PC-9 (cell line): ENCODE measurements around the gene CCNDBP1. TPM values are rescaled to one million over a fixed set of nuclear protein-coding genes. Genes with fewer than 3 reads are reported as not detected.
A peak's percentile ranks its signal among the peaks of the same experiment; 100 is the strongest.

Source experiments
- BruUV-seq: library from RNA; stranded (reverse); fragments of 400-500 nt; replicated peaks from 2 replicates; lab custom pipeline; 2021; lab: Mats Ljungman, UMichigan
- CTCF ChIA-PET: fragments of 300-600 bp; sonication (Branson Sonifier 250); formaldehyde crosslinking; loops from one replicate; lab custom pipeline; 2022; ENCODE audit warnings: antibody characterized with exemption; lab: Charles Lee
- POLR2A ChIA-PET: fragments of 300-600 bp; sonication (Branson Sonifier 250); formaldehyde crosslinking; loops from one replicate; lab custom pipeline; 2022; ENCODE audit warnings: antibody characterized with exemption; ENCODE audit not compliant: unreplicated experiment; lab: Charles Lee
- DNase-seq, 2 experiments: peaks; one replicate each; pipeline versions ENCODE4 v3.0.0 to v3.0.0-alpha.2; 2015 to 2022; ENCODE audit warnings: mixed read lengths in 1 of 2
- H2AFZ ChIP-seq: fragments of 200-600 bp; sonication (generic); 2 replicates; pipeline ENCODE4 v1.8.1; 2017; ENCODE audit warnings: antibody characterized with exemption
- H3F3A ChIP-seq: fragments of 200-600 bp; sonication (generic); 2 replicates; pipeline ENCODE4 v1.8.1; 2017; ENCODE audit warnings: antibody characterized with exemption, mild to moderate bottlenecking, low read depth; ENCODE audit not compliant: insufficient read depth
- H3K27ac ChIP-seq: fragments of 200-600 bp; sonication (generic); 2 replicates; pipeline ENCODE4 v1.6.1; 2016; ENCODE audit warnings: mixed run types
- H3K27me3 ChIP-seq: fragments of 200-600 bp; sonication (generic); 2 replicates; pipeline ENCODE4 v1.6.1; 2016; ENCODE audit warnings: low read depth, mixed run types; ENCODE audit not compliant: insufficient read depth
- H3K36me3 ChIP-seq: fragments of 200-600 bp; sonication (generic); 2 replicates; pipeline ENCODE4 v1.6.1; 2016; ENCODE audit warnings: low read depth, mixed run types
- H3K4me1 ChIP-seq: fragments of 200-600 bp; sonication (generic); replicated peaks from 2 replicates; pipeline ENCODE4 v1.6.1; 2016; ENCODE audit warnings: mixed run types; ENCODE audit not compliant: insufficient read depth
- H3K4me2 ChIP-seq: fragments of 200-600 bp; sonication (generic); 2 replicates; pipeline ENCODE4 v1.6.1; 2017; ENCODE audit warnings: mixed run types
- H3K4me3 ChIP-seq: fragments of 200-600 bp; sonication (generic); 2 replicates; pipeline ENCODE4 v1.6.1; 2016; ENCODE audit warnings: mixed run types
- H3K79me2 ChIP-seq: fragments of 200-600 bp; sonication (generic); 2 replicates; pipeline ENCODE4 v1.6.1; 2017; ENCODE audit warnings: low read depth, mixed run types
- H3K9me2 ChIP-seq: fragments of 200-600 bp; sonication (generic); 2 replicates; pipeline ENCODE4 v1.8.1; 2017; ENCODE audit warnings: mild to moderate bottlenecking; ENCODE audit not compliant: insufficient read depth
- H3K9me3 ChIP-seq: fragments of 200-600 bp; sonication (generic); 2 replicates; pipeline ENCODE4 v1.8.1; 2016; ENCODE audit warnings: low read depth; ENCODE audit not compliant: insufficient read depth
- H4K20me1 ChIP-seq: fragments of 200-600 bp; sonication (generic); 2 replicates; pipeline ENCODE4 v1.8.1; 2017; ENCODE audit not compliant: insufficient read depth
- CTCF ChIP-seq: fragments of 200-600 bp; sonication (generic); conservative IDR thresholded peaks from 2 replicates; pipeline ENCODE4 v1.6.1; 2017; ENCODE audit warnings: mixed run types, antibody characterized with exemption, mild to moderate bottlenecking, moderate library complexity
- EZH2 ChIP-seq: fragments of 200-600 bp; sonication (generic); IDR thresholded peaks from 2 replicates; pipeline ENCODE4 v1.8.0; 2017; ENCODE audit warnings: antibody characterized with exemption, low read depth
- intact Hi-C: fragments of 100-400 bp; cut with micrococcal nuclease; formaldehyde crosslinking; loops from one replicate; pipeline ENCODE4 v1.10.0; 2022; ENCODE audit not compliant: unreplicated experiment
- total RNA-seq: library from RNA; stranded (reverse); gene quantifications from 2 replicates; pipeline ENCODE4 v1.2.3, GENCODE V29; 2021

CCNDBP1 gene
- total RNA-seq, 1 experiment from 2014 or later, result 44.0 TPM

GRCh38 chr15:43204016-43204901, 19.1 kb downstream of the CCNDBP1 start:
- no peak overlapping the region for H2AFZ ChIP-seq
- CTCF ChIA-PET, result interaction anchor here (0.5 to 0.8 kb wide), 7 partner anchors 16 to 1758 kb away, joined by 3 to 10 read pairs (median 5); no protein-coding TSS in a partner anchor

GRCh38 chr15:43206054-43206453, 20.9 kb downstream of the CCNDBP1 start:
- no TSS peak for BruUV-seq
- TF ChIP-seq EZH2, result no peak
- TF ChIP-seq CTCF, result no peak
- intact Hi-C loops, result no loop called here
- Histone ChIP-seq H2AFZ (no peak overlapping the region), H3K27ac (no peak overlapping the region), H3K27me3 (no peaks in the 10 kb centered on the region), H3K4me2 (no peak overlapping the region), H3K79me2 (no peaks in the 10 kb centered on the region), H3K4me1 (no peaks in the 10 kb centered on the region), H3F3A (no peaks in the 10 kb centered on the region), H3K36me3 (no peaks in the 10 kb centered on the region), H4K20me1 (no peaks in the 10 kb centered on the region), H3K9me2 (no peaks in the 10 kb centered on the region), H3K9me3 (no peaks in the 10 kb centered on the region), H3K4me3 (no peak overlapping the region)
- DNase-seq, result no peak
- POLR2A ChIA-PET, result no interaction called here
- CTCF ChIA-PET, result no interaction called here

More at GRCh38 chr15:43204016-43204901, 19.1 kb downstream of the CCNDBP1 start:
- TF ChIP-seq CTCF (peak; percentile 54), EZH2 (no peak)
- no peaks in the 10 kb centered on the region for H3K4me1 ChIP-seq
- H3K36me3 ChIP-seq, result no peaks in the 10 kb centered on the region
- H3F3A ChIP-seq, result no peaks in the 10 kb centered on the region
- H4K20me1 ChIP-seq, result no peaks in the 10 kb centered on the region
- H3K4me3 ChIP-seq, result no peak overlapping the region
- no peak overlapping the region for H3K27ac ChIP-seq
- H3K27me3 ChIP-seq, result no peaks in the 10 kb centered on the region
- BruUV-seq, result no TSS peak
- H3K79me2 ChIP-seq, result no peaks in the 10 kb centered on the region
- no peaks in the 10 kb centered on the region for H3K9me3 ChIP-seq
- DNase-seq, result no peak
- intact Hi-C loops, result loop anchor here (2.0 kb wide), 1 partner anchor 499 kb away; no protein-coding TSS in a partner anchor
- H3K4me2 ChIP-seq, result no peak overlapping the region
- no peaks in the 10 kb centered on the region for H3K9me2 ChIP-seq
- POLR2A ChIA-PET, result interaction anchor here (0.6 kb wide), 3 partner anchors 21 to 658 kb away, joined by 3 to 4 read pairs (median 4); no protein-coding TSS in a partner anchor

- POLR2A ChIA-PET, result no interaction called here
Observed at GRCh38 chr15:43207024-43207423, 21.8 kb downstream of the CCNDBP1 start.

More at GRCh38 chr15:43207024-43207423, 21.8 kb downstream of the CCNDBP1 start:
- Histone ChIP-seq H3K9me3 (no peaks in the 10 kb centered on the region), H3K9me2 (no peaks in the 10 kb centered on the region), H2AFZ (no peak overlapping the region), H3K36me3 (no peaks in the 10 kb centered on the region), H4K20me1 (no peaks in the 10 kb centered on the region), H3K4me2 (no peak overlapping the region), H3K4me3 (no peak overlapping the region), H3K4me1 (no peaks in the 10 kb centered on the region), H3K79me2 (no peaks in the 10 kb centered on the region), H3K27ac (no peak overlapping the region), H3F3A (no peaks in the 10 kb centered on the region), H3K27me3 (no peaks in the 10 kb centered on the region)
- TF ChIP-seq CTCF (no peak), EZH2 (no peak)
- CTCF ChIA-PET, result no interaction called here
- intact Hi-C loops, result no loop called here
- no peak for DNase-seq
- BruUV-seq, result no TSS peak
